GM21529 (cell line): ENCODE measurements around the gene SLC6A15.
A peak's percentile ranks its signal among the peaks of the same experiment; 100 is the strongest.

Source experiments
- ATAC-seq: cut with Tn5 transposase; IDR thresholded peaks from one replicate; pipeline ENCODE4 v1.9.1; 2021; ENCODE audit not compliant: unreplicated experiment

The SLC6A15 gene

GRCh38 chr12:84875241-84875640 lies 37.4 kb downstream of the SLC6A15 start:
- ATAC-seq = no peak

- ATAC-seq = peak; percentile 6
Measured at GRCh38 chr12:84874825-84875139, 37.8 kb downstream of the SLC6A15 start.

- peak; percentile 96 for ATAC-seq
Measured at GRCh38 chr12:84874125-84874824, 38.3 kb downstream of the SLC6A15 start.

- ATAC-seq = no peak
Measured at GRCh38 chr12:84862186-84862585, 50.4 kb downstream of the SLC6A15 start.

- ATAC-seq = no peak
Measured at GRCh38 chr12:84860718-84861117, 51.9 kb downstream of the SLC6A15 start.

DNA sequence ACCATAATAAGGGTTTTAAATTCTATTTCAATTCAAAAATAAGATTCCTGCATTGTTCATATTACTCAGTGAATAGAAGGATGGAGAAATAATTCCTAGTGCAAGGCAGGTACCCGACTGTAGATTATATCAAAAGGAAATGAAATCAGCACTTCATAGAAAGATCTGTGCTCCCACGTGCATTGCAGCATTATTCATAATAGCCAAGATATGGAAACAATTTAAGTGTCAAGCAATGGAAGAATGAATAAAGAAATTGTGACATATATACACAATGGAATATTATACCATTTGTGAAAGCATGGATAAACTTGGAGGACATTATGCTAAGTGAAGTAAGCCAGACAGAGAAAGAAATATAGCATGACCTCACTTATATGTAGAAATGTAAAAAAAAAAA lies 53.8 kb downstream of the SLC6A15 start:
- ATAC-seq = no peak

DNA sequence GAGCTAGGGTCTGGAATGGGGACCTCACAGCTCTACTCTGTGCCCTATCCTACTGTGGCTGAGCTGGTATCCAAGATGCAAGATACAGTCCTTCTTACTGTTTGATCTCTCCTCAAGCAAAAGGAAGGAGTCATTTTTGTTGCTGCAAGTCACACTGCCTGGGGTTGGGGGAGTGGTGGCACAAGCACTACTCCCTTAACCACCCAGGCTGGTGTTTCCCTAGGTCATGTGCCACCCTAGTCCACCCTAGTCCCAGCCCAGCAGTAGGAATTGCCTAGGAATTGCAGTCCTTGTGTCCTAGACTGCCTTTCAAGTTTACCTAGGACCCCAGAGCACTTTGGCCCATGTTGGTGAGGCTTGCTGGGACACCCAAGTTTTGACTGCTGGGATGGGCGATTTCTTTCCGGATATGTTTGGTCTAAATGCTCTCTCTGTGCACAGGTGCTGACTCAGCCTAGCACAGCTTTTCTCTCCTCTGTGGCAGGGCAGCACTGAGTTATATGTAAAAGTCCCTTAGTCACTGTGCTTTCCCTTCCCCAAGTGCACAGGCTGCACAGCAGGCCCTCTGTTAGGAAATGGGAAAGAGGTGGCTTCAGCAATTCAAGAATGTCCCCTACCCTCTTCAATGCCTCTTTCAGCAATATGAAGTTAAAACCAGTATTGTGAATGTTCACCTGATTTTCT lies 54.9 kb downstream of the SLC6A15 start:
- no peak for ATAC-seq

DNA sequence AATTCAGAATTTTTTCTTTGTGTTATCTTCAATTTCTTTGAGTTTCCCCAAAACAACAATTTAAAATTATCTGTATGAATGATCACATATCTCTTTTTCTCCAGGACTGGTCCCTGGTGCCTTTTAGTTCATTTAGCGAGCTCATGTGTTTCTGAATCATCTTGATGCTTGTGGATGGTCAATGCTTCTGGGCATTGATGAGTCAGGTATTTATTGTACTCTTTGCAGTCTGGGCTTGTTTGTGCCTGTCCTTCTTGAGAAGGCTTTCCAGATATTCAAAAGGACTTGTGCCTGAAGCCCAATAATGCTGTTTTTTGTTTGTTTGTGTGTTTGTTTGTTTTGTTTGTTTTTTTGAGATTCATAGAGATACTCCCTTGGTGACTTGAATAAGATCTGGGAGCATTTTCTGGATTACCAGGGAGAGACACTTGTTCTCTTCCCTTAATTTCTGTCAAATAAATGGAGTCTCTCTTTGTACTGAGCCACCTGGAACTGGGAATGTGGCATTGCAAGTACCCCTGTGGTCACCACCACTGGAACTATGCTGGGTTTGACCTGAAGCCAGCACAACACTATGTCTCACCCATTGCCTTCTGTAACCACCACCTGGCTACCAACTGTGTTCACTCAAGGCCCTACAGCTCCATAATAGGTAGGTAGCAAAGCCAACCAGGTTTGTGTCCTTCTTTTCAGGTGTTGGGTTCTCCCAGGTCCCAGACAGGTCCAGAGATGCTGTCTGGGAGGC lies 56.3 kb downstream of the SLC6A15 start:
- no peak for ATAC-seq

- ATAC-seq = no peak
Measured at GRCh38 chr12:84843593-84844144, 68.9 kb downstream of the SLC6A15 start.

DNA sequence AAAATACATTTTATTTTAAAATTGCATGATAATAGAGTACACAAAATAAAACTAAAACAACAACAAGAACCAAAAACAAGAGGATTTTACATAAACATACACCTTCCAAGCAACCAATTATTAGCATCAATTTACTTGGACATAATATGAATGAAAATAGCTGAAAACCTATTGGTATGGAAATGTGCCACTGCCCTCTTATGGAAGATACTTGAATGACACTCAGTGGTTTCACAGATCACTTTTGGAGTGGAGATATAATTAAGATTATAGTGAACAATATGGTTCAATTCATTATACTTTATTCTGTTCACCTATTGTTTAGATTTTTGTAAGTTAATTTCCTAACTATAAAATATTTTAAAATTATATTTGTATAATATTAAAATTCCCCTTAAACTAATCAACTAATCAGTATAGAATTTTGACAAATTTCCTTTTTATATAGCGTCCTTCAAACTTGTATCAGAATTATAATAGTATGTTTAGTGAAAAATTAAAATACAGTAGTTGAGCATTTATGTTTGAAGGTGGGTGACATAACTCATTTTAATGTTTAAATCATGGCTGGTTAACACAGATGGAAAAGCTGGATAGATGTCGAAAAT lies 70.1 kb downstream of the SLC6A15 start:
- peak; percentile 81 for ATAC-seq

- no peak for ATAC-seq
Measured at GRCh38 chr12:84841591-84841990, 71.0 kb downstream of the SLC6A15 start.

DNA sequence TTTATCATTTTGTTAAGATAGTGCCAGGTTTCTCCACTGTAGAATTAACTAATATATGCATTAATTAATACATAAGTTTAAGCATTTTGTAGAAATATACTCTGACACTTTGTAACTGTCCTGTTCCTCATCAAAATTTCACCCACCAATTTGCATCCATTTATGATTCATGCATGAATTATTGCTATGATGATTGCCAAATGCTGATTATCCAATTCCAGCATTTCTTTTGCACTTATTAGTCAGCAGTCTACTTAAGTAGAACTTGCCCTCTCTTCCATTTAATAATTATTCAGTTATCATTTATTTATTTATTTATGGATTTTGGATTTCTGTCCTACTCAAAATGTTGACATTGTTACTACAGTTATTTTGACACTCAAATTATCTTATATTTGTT lies 72.2 kb downstream of the SLC6A15 start:
- no peak for ATAC-seq

DNA sequence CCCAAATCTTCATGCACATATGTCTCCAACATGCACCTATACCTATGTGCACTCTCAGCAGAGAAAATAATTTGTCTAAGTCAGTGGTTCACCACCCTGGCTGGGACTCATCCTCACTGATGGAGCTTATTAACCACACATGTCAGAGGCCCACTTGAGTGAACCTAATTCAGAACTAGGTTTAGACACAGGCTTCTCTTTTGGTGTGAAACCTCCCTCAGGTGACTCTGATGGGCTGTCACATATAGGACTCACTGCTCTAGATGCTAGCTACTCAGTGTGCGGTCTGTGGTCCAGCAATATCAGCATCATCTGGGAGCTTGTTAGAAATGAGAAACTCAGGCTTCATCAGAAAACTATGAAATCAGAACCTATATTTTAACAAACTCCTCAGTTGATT lies 85.7 kb downstream of the SLC6A15 start:
- no peak for ATAC-seq

DNA sequence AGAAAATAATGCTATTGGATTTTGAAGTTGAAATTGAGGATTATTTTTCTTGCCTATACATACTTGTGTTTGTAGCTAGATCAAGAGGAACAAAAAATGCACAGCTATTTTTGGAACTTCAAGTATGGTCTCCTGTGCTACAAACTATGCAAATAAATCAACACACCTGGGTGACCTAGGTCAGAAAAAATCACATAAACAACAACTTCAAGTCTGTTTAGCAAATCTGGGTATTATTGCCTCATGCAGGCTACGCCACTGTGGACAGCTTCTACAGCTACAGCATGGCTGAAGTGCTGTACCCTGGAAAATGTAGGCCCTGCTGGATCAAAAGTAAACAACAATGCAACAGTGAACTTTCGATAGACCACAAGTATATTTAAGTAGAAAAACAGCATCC lies 87.5 kb downstream of the SLC6A15 start:
- no peak for ATAC-seq

DNA sequence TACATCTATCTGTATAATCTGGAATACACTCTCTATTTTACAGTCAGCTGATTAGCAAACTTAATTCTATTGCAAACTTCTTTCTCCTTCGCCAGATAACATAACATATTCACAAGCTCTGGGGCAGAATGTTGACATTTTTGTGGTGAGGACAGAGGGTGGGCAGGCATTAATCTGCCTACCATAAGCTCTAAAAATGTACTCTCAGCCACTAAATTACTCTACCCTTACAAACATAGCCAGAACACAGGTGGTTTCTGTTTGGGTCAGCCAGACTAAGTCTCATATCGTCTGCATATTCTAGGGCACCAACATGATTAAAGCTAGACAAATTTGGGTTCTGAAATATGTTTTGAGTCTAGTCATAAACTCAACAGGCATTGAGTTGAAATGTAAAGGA lies 90.1 kb downstream of the SLC6A15 start:
- no peak for ATAC-seq

GRCh38 chr12:84816916-84817695 lies 95.5 kb downstream of the SLC6A15 start:
- no peak for ATAC-seq

- ATAC-seq = no peak
Measured at GRCh38 chr12:84814664-84815245, 97.8 kb downstream of the SLC6A15 start.

GRCh38 chr12:84813780-84814663 lies 98.6 kb downstream of the SLC6A15 start:
- ATAC-seq = peak; percentile 67

DNA sequence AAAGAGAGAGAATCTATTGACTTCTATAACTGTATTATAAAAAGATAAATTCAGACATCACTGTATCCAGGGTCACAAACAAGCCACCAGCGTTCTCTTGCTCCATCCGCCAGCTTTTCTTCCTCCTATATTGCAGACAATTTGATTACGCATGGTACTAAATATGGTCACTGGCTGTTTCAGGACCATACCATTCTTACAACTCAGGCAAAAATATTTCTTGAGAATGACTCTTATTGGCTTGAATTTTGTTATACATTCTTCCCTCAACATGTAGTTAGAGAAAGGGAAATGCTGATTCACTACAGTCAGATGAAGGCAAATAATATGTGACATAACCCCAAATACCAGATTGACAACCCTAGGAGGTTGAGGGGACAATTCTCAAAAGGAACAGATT lies 101.3 kb downstream of the SLC6A15 start:
- no peak for ATAC-seq
